PFSK-1 (cell line): Measurements from ENCODE around the gene PDS5B.

Source experiments
- FOXP2 ChIP-seq: optimal IDR thresholded peaks from 2 replicates; pipeline ENCODE3; 2011; ENCODE audit warnings: borderline replicate concordance, control low read depth, inconsistent platforms; ENCODE audit not compliant: insufficient read depth; ENCODE audit errors: extremely low read length, extremely low read depth
- POLR2AphosphoS5 ChIP-seq: IDR thresholded peaks from 2 replicates; pipeline ENCODE4 v1.6.1; 2012; ENCODE audit warnings: low read depth, mild to moderate bottlenecking, control low read depth, low read length, moderate library complexity
- REST ChIP-seq, 2 experiments: IDR thresholded peaks; 2 replicates each; pipeline versions ENCODE4 v1.6.1 to v1.8.0; 2011 to 2012; ENCODE audit warnings: low read depth in 2 of 2, low read length in 2 of 2, control low read depth in 1 of 2, inconsistent platforms in 1 of 2, mild to moderate bottlenecking in 1 of 2, moderate library complexity in 1 of 2; ENCODE audit not compliant: insufficient read depth in 1 of 2
- SIN3A ChIP-seq: IDR thresholded peaks from 2 replicates; pipeline ENCODE4 v1.6.1; 2012; ENCODE audit warnings: mild to moderate bottlenecking, low read length, moderate library complexity, borderline replicate concordance; ENCODE audit not compliant: insufficient read depth
- TAF1 ChIP-seq: IDR thresholded peaks from 2 replicates; pipeline ENCODE4 v1.6.1; 2012; ENCODE audit warnings: low read length, control low read depth, borderline replicate concordance; ENCODE audit not compliant: insufficient read depth

The PDS5B gene

GRCh38 chr13:32666990-32667571 is 80.8 kb downstream of the PDS5B start:
- TF ChIP-seq FOXP2 (no peak), TAF1 (no peak), REST (IDR thresholded peaks at IDR 0.05; ENCODE audit: insufficient read depth in 1 of 2, low read depth in 2 of 2, low read length in 2 of 2) (no peak), POLR2AphosphoS5 (no peak)

- TF ChIP-seq FOXP2 (no peak), POLR2AphosphoS5 (no peak), REST (IDR thresholded peaks at IDR 0.05; ENCODE audit: insufficient read depth in 1 of 2, low read depth in 2 of 2, low read length in 2 of 2) (no peak), SIN3A (no peak), TAF1 (no peak)
Measured at GRCh38 chr13:32669030-32669646, 82.9 kb downstream of the PDS5B start.

- TF ChIP-seq TAF1 (no peak), REST (IDR thresholded peaks at IDR 0.05; ENCODE audit: insufficient read depth in 1 of 2, low read depth in 2 of 2, low read length in 2 of 2) (no peak), FOXP2 (no peak), POLR2AphosphoS5 (no peak), SIN3A (no peak)
Measured at GRCh38 chr13:32674503-32674902, 88.3 kb downstream of the PDS5B start.

- no peak for TF ChIP-seq FOXP2
- no peak for TF ChIP-seq REST (IDR thresholded peaks at IDR 0.05; ENCODE audit: insufficient read depth in 1 of 2, low read depth in 2 of 2, low read length in 2 of 2)
- TF ChIP-seq TAF1 = no peak
- no peak for TF ChIP-seq POLR2AphosphoS5
- TF ChIP-seq SIN3A = no peak
Measured at GRCh38 chr13:32676242-32676641, 90.0 kb downstream of the PDS5B start.

GRCh38 chr13:32682130-32682529 is 95.9 kb downstream of the PDS5B start:
- TF ChIP-seq FOXP2 = no peak
- no peak for TF ChIP-seq SIN3A
- no peak for TF ChIP-seq TAF1
- TF ChIP-seq REST (IDR thresholded peaks at IDR 0.05; ENCODE audit: insufficient read depth in 1 of 2, low read depth in 2 of 2, low read length in 2 of 2) = no peak
- no peak for TF ChIP-seq POLR2AphosphoS5
